GM04503 (cell line): ENCODE results near the gene FAM43A.

Experiments
- DNase-seq: peaks from one replicate; pipeline ENCODE4 v3.0.0-alpha.2; 2012; ENCODE audit warnings: low read depth

Gene FAM43A, protein sequence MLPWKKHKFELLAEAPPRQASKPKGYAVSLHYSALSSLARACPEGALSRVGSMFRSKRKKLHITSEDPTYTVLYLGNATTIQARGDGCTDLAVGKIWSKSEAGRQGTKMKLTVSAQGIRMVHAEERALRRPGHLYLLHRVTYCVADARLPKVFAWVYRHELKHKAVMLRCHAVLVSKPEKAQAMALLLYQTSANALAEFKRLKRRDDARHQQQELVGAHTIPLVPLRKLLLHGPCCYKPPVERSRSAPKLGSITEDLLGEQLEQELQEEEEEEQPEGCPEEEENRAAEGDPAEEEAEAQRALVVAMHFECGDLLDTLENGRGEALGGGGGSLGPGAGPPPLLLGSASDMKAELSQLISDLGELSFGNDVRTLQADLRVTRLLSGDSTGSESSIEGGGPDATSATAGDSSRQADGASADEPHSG

DNA sequence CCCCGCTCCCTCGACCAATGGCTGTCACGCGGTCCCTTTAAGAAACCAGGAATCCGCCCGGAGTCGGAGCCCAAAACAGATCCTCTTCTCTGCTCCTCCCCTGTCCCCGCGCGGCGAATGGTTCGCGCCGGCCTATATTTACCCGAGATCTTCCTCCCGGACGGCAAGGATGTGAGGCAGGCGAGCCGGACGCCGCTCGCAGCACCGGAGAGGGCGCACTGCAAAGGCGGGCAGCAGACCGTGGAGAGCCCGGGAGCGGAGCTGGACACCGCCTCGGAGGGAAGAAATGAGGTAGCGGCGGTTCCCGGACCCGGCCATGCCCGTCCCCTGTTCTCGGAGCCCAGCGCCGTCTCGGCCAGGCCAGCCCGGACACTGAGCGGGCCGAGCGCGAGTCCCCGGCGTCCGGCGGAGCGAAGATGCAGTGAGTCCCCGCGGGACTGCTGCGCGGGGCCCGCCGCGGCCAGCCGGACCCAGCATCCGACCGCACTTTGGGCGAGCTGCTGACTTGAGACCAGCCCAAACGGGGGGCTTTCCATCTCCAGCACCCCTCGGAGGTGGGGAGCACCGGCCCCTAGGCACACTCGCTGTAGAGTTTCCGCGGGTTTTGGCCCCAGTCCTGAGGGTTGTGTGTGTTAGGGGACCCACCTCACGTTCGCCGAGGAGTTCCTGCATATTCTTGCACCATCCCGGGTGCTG, at the start of gene FAM43A:
FAM43A (plus strand) TSS at position 166 of the 696 bp plus-strand sequence. CDS start 944 bp downstream, outside the sequence.
- peak; percentile 76 for DNase-seq

- DNase-seq = no peak
These were observed 48.6 kb upstream of the FAM43A start for GRCh38 chr3:194637066-194637465.

- DNase-seq = no peak
These were observed 47.9 kb upstream of the FAM43A start for GRCh38 chr3:194637541-194638400.

DNA sequence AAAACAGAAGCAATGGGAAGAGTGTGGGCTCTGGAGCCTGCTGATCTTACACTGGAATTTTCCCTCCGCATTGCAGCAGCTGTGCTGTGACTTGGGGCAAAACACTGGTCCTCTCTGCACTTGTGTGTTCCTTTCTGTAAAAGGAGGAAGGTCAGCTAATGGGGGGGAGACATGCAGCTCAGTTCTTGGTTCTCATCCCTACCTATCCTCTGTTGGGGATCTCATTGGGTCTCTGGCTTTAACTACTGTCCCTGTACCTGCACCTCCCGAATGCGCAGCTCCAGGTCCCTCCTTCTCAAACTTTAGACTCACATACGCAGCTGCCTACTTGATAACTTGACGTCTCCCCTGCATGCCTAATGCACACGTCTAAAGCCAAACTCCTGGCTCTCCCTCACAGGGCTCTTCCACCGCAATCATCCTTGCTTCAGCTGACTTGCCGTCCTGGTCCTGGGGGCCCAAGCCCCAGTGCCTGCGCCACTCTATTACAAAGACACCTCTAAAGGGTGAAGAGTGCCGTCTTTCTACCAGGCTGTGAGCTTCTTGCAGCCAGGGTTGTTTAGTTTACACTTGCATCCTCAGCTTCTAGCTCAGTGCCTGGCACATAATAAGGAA, 46.6 kb upstream of the FAM43A start:
- no peak for DNase-seq

DNA sequence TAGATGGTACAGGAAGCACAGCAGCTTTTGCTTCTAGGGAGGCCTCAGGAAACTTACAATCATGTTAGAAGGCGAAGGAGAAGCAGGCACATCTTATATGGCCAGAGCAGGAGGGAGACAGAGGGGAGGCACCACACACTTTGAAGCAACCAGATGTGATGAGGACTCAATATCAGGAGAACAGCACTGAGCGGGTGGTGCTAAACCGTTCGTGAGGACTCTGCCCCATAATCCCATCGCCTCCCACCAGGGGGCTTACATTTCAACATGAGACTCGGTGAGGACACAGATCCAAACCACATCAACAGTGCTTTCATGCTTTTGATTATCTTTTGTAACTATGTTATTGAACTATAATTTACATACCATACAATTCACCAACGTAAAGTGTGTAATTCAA, 44.9 kb upstream of the FAM43A start:
- no peak for DNase-seq

- DNase-seq = no peak
These were observed 42.9 kb upstream of the FAM43A start for GRCh38 chr3:194642769-194643168.

DNA sequence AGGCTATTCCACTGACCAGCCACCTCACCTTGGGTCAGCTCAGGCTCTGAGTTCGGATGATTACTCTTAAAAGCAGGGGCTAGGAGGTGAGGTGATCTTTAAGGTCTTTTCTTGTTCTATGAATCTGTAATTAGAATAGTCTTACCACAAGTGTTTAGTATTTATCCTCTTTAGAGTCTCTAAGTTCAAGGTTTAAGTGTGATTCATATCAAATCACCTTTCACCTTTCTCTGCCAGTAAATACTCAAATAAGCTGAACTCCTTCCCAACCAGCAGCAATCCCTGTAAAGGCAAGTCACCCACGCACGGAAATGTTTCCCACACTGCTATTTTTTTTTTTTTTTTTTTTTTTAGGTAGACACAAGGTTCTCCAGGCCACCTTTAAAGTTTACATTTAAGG, 37.9 kb upstream of the FAM43A start:
- DNase-seq = no peak

GRCh38 chr3:194654443-194654842, 31.2 kb upstream of the FAM43A start:
- DNase-seq = no peak

- DNase-seq = no peak
These were observed 28.2 kb upstream of the FAM43A start for GRCh38 chr3:194657439-194657838.

DNA sequence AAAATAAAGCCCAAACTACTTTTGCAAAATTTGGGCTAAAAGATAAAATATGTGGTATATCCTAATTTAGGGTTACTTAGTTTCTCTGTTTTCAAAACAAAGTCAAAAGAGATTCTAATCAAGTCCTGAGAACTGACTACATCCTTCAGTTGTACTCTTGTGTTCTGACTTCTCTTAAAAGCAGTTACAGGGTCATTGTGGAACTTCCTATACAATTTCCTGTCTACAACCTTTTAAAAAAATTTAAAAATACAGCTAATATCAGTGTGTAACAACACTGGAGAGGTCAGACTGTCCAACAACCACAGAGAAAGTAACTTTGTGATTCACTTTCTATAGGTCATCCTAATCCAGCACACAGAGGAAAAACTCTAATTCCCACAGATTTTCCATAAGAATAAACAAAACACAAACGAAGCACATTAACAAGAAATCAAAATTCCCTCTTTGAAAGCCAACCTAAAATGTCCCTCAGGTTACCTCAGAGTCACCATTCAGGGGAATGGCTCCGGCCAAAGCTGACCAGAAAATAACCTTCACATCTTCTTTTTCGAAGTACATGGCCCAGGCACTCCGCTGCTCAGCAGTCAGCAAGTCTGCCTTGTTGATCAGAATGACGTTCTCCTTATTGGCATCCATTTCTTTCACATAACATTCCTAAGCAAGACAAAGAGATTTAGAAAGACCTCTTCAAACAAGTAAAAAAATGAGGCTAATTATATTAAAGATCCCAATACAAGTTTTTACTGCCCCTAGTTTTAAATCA, 27.0 kb upstream of the FAM43A start:
- no peak for DNase-seq

- no peak for DNase-seq
These were observed 25.9 kb upstream of the FAM43A start for GRCh38 chr3:194659778-194660177.

- no peak for DNase-seq
These were observed 24.3 kb upstream of the FAM43A start for GRCh38 chr3:194661374-194661773.

DNA sequence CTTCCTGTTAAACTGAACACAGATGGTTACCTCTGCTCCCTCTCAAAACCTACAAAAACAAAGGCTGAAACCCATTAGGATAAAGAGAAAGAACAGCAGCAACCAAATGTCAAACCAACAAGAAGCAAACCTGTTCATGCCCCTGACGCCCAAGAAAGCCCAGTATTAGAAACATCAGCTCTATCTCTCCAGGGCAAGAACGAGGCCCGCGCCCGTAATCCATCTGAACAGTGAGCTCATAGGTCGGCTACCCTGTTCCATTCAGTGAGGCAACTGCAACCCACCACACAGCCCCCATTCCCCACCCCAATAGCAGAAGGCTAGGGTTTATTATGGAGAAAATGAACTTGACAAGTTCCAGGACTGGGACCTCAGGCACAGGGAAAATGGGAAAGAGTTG, 23.7 kb upstream of the FAM43A start:
- DNase-seq = no peak

- DNase-seq = no peak
These were observed 20.8 kb upstream of the FAM43A start for GRCh38 chr3:194664857-194665256.

DNA sequence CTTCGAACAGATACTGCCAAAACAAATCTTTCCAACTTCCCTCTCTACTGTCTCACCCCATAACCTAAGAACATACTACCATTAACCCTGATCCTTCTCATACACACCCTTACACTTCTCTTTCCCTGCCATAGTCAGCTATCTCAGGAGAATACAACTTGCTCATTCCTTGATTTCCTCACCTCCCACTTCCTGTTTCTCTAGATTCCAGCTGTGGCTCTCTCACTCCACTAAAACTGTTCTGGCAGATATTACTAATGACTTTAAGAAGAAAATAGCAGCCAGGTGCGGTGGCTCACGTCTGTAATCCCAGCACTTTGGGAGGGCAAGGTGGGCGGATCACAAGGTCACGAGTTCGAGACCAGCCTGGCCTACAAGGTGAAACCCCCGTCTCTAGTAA, 18.3 kb upstream of the FAM43A start:
- DNase-seq = no peak

- no peak for DNase-seq
These were observed 14.2 kb upstream of the FAM43A start for GRCh38 chr3:194671511-194671899.

GRCh38 chr3:194671900-194672808, 13.5 kb upstream of the FAM43A start, which contains the start of gene LSG1:
LSG1 (minus strand) TSS chr3:194672191; CDS start chr3:194672162, 29 bp downstream.
- peak; percentile 80 for DNase-seq

- DNase-seq = no peak
These were observed 12.8 kb upstream of the FAM43A start for GRCh38 chr3:194672876-194673275.

DNA sequence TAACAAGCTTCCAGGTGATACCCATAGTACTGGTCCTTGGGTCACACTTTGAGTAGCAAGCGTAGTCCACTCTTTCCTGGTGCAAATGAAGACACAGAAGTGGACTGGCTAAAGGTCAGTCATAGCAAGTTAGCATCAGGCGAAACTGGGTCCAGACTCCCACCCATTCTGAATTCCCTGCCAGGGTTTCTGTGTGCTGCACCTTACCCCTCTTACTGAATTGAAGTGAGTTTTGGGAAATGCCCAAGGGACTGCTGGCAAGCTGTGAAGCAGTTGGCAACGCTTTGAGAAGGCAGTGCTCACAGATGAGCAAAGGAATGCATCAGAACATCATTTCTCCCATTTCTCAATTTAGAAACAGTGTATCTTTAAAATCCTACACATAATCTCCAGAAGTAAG, 11.9 kb upstream of the FAM43A start:
- DNase-seq = no peak

- no peak for DNase-seq
These were observed 10.5 kb upstream of the FAM43A start for GRCh38 chr3:194675081-194675640.
